Thyroid gland (tissue), 4 donors: ENCODE measurements around the gene RAPGEF4. TPM values are rescaled to one million over a fixed set of nuclear protein-coding genes. Genes with fewer than 3 reads are reported as not detected.
A peak's percentile ranks its signal among the peaks of the same experiment; 100 is the strongest.

Experiments
- DNase-seq, 2 donors: peaks; one replicate each; pipeline ENCODE4 v3.0.0-alpha.2; 2019
- H3K27ac ChIP-seq, 3 donors: fragments of 200-600 bp; sonication (generic); 1 replicate in 2 of 3; 2 replicates in 1 of 3; pipeline ENCODE4 v1.5.1; 2016 to 2019; ENCODE audit warnings: mild to moderate bottlenecking in 1 of 3, moderate library complexity in 1 of 3
- H3K27me3 ChIP-seq: fragments of 200-600 bp; sonication (generic); one replicate; pipeline ENCODE4 v1.5.1; 2019
- H3K36me3 ChIP-seq, 2 donors: fragments of 200-600 bp; sonication (generic); one replicate each; pipeline ENCODE4 v1.5.1; 2016 to 2019
- H3K4me1 ChIP-seq, 2 donors: fragments of 200-600 bp; sonication (generic); one replicate each; pipeline ENCODE4 v1.5.1; 2017 to 2019
- H3K4me3 ChIP-seq, 3 donors: fragments of 200-600 bp; sonication (generic); replicated peaks in 1 of 3; 1 replicate in 2 of 3; 2 replicates in 1 of 3; pipeline ENCODE4 v1.5.1; 2016; ENCODE audit warnings: mild to moderate bottlenecking in 1 of 3
- H3K9me3 ChIP-seq: fragments of 200-600 bp; sonication (generic); one replicate; pipeline ENCODE4 v1.5.1; 2017
- CTCF ChIP-seq, 6 experiments: fragments of 200-600 bp in 3 of 6; fragments of 450-650 bp in 3 of 6; sonication (generic) in 3 of 6; IDR thresholded peaks; one replicate each; pipeline ENCODE4 v1.5.1; 2016 to 2019; ENCODE audit warnings: antibody characterized with exemption in 6 of 6, mild to moderate bottlenecking in 2 of 6, inconsistent platforms in 1 of 6, moderate library complexity in 1 of 6
- POLR2A ChIP-seq, 2 donors: fragments of 450-650 bp; IDR thresholded peaks; one replicate each; pipeline ENCODE4 v1.6.1; 2017; ENCODE audit warnings: antibody characterized with exemption in 2 of 2, mild to moderate bottlenecking in 2 of 2, moderate library complexity in 1 of 2
- WGBS, 2 donors: methylation state at CpG; one replicate each; pipeline ENCODE4 v1.1.5; 2017; 5-methylcytosine and 5-hydroxymethylcytosine counted together
- intact Hi-C: fragments of 100-400 bp; cut with DNase I; formaldehyde crosslinking; loops from one replicate; pipeline ENCODE4 v1.15.1; 2023
- total RNA-seq, 4 donors: library from RNA; depleted of rRNA; stranded (reverse); fragments of >200 nt; gene quantifications; one replicate each; pipeline ENCODE4 v1.2.3, GENCODE V29; 2016

Gene RAPGEF4
- total RNA-seq, 4 donors from 2014 or later: 7.9 to 19.6 (median 12.1) TPM

GRCh38 chr2:173049831-173050230 is 314.2 kb downstream of the RAPGEF4 start:
- Histone ChIP-seq H3K9me3 (no peaks in the 10 kb centered on the region), H3K4me1 (peaks cover 4 to 6% of the 10 kb centered on the region in 2 donors), H3K36me3 (no peaks in the 10 kb centered on the region), H3K4me3 (no peak overlapping the region), H3K27ac (peak overlapping the region in 1 of 3 donors; percentile 24), H3K27me3 (no peaks in the 10 kb centered on the region)
- TF ChIP-seq CTCF (IDR thresholded peaks at IDR 0.05) (no peak), POLR2A (IDR thresholded peaks at IDR 0.05) (no peak)
- intact Hi-C loops: no loop called here
- 89 to 93% methylated on average over 3 of the region's 3 CpGs for WGBS, 2 donors
- DNase-seq: no peak

GRCh38 chr2:173050684-173051083 is 315.0 kb downstream of the RAPGEF4 start:
- Histone ChIP-seq H3K36me3 (no peaks in the 10 kb centered on the region), H3K4me1 (peaks cover 4 to 6% of the 10 kb centered on the region in 2 donors), H3K27me3 (no peaks in the 10 kb centered on the region), H3K4me3 (no peak overlapping the region), H3K9me3 (no peaks in the 10 kb centered on the region), H3K27ac (no peak overlapping the region)
- no peak for DNase-seq
- TF ChIP-seq POLR2A (IDR thresholded peaks at IDR 0.05) (no peak), CTCF (IDR thresholded peaks at IDR 0.05) (no peak)
- WGBS, 2 donors: 89 to 91% methylated on average over 4 of the region's 4 CpGs
- intact Hi-C loops: no loop called here

DNA sequence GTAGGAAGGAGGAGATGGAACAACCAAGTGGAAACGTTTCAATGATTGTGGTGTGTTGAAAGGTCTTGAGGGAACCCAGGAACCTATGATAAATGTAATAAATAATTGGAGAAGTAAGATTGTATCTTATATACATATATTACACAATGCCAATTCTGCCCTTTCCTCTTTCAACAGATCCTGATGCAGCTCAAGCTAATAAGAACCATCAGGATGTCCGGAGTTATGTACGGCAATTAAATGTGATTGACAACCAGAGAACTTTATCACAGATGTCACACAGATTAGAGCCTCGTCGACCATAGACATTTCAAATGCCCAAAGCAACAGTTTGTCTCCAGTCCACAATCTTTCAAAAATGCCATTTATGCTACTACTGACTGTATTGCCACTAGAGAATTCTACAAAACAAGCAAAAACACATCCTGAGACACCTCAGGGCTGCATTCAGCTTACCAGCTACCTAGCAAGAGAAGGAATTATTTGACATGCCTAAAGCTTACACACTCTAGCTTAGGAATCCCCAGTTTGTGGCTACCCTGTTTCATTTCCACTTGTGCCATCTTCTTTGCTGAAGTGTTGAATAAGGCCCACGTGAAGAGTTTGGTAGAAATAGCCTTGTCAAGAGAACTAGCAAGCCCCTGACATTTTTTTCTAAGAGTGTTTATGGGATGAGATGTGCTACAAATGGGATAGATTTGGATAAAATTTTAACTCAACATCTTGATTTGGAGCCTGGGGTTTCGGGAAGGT is 316.0 kb downstream of the RAPGEF4 start:
- H3K4me1 ChIP-seq: peaks cover 4 to 6% of the 10 kb centered on the region in 2 donors
- no peaks in the 10 kb centered on the region for H3K9me3 ChIP-seq
- no peaks in the 10 kb centered on the region for H3K27me3 ChIP-seq
- H3K36me3 ChIP-seq: no peaks in the 10 kb centered on the region
- intact Hi-C loops: no loop called here
- TF ChIP-seq POLR2A (IDR thresholded peaks at IDR 0.05) (no peak), CTCF (IDR thresholded peaks at IDR 0.05) (no peak)
- no peak overlapping the region for H3K27ac ChIP-seq
- no peak overlapping the region for H3K4me3 ChIP-seq
- 80 to 85% methylated on average over 7 of the region's 7 CpGs for WGBS, 2 donors
- no peak for DNase-seq

DNA sequence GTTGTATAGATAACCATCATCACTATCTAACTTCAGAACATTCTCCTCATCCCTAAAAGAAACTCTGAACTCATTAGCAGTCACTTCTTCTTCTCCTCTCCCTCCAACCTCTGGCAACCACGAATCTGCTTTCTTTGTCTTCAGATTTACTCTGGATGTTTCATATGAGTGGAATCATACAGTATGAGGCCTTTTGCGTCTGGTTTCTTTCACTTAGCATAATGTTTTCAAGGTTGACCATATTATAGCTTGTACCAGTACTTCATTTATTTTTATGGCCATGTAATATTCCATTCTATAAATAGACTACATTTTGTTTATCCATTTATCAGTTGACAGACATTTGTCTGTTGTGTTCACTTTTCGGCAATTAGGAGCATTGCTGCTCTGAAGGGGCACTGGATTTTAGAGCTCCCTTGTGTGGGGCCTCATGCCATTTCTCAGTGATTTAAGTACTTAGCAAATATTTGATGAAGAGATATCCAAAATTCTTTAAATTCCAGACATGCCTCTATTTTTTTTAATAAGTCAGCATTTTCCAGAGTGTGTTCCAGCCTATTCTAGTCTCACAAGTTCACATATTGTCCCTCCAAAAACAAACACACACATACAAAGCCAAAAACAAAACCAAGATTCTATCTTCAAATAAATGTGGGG is 317.5 kb downstream of the RAPGEF4 start:
- Histone ChIP-seq H3K4me1 (peaks cover 4 to 6% of the 10 kb centered on the region in 2 donors), H3K36me3 (no peaks in the 10 kb centered on the region), H3K27me3 (no peaks in the 10 kb centered on the region), H3K9me3 (no peaks in the 10 kb centered on the region), H3K27ac (no peak overlapping the region), H3K4me3 (no peak overlapping the region)
- intact Hi-C loops: no loop called here
- no peak for TF ChIP-seq POLR2A (IDR thresholded peaks at IDR 0.05)
- no peak for TF ChIP-seq CTCF (IDR thresholded peaks at IDR 0.05)
- WGBS, 2 donors: 84 to 85% methylated on average over 3 of the region's 3 CpGs
- no peak for DNase-seq

DNA sequence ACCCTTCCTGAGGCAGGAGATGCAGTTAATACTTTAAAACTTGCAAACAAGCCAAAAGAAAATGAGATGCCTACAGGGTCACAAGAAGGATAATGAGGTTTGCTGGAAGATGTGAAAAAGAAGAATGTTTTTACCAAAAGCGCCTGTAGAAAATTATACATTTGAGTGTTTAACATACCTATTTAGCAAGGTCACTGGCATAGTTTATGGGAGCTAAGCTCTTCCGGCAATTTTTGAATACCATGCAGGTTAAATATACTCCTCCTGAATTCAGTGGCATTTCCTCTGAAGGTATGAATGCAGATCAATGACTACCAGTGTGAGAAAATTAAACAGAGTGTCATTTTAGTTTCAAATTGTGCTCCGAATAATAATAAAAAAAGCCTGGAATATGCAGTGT is 318.8 kb downstream of the RAPGEF4 start:
- TF ChIP-seq CTCF (IDR thresholded peaks at IDR 0.05) (no peak), POLR2A (IDR thresholded peaks at IDR 0.05) (no peak)
- DNase-seq: no peak
- Histone ChIP-seq H3K4me3 (no peak overlapping the region), H3K9me3 (no peaks in the 10 kb centered on the region), H3K4me1 (peaks cover 3 to 4% of the 10 kb centered on the region in 2 donors), H3K36me3 (no peaks in the 10 kb centered on the region), H3K27ac (no peak overlapping the region), H3K27me3 (no peaks in the 10 kb centered on the region)
- WGBS, 2 donors: 95 to 96% methylated on average over 3 of the region's 3 CpGs
- intact Hi-C loops: no loop called here
